ENCODE results near the gene CNOT8.

The CNOT8 gene

DNA sequence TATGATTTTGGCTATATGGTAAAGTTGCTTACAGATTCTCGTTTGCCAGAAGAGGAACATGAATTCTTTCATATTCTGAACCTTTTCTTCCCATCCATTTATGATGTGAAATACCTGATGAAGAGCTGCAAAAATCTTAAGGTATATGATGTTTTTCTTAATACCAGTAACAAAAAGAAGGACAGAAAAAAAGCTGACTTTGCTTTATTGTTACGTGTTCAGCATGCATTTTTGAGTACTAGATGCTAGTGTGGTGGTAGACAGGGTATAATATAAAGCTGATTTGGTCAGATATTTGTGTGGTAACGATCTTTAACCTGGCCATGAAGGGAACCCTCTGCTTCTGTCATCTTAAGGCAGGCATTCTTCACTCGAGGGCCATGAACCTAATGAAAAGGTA is 13.3 kb downstream of the CNOT8 start:
- Histone ChIP-seq H3K9me3 (replicated peaks; ENCODE audit: low read length) (no peaks in the 10 kb centered on the region), H3K27me3 (ENCODE audit: control insufficient read depth, insufficient read depth, low read length) (no peaks in the 10 kb centered on the region), H3K9ac (ENCODE audit: low read depth, low read length) (no peak overlapping the region), H3K4me3 (ENCODE audit: low read length) (no peak overlapping the region), H3K36me3 (ENCODE audit: insufficient read depth, low read length) (peaks cover 67% of the 10 kb centered on the region), H3K4me1 (ENCODE audit: control insufficient read depth, insufficient read depth, low read length) (peaks cover 11% of the 10 kb centered on the region), H3K4me2 (ENCODE audit: low read length) (no peak overlapping the region)

DNA sequence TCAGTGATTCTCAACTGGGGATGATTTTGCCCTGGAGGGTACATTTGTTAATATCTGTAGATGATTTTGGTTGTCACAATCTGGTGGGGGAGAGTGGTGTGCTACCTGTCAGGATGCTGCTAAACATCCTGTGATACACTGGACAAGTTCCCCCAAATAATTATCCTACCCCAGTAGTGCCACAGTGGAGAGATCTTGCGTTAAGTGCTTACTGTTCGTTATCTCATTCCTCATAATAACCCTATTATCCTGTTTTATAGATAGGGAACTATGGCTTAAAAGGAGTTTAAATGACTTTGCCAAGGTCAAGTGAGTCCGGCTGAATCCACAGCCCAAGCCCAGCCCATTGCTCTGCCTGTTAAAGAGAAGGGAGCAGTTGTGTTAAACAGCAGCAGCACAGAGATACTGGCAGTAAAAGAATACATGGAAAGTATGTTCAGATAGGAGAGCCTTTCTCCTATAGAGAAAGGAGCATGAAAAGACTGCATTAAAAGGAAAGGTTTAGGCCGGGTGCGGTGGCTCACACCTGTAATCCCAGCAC is 15.4 kb downstream of the CNOT8 start:
- peaks cover under 1% of the 10 kb centered on the region for H3K4me1 ChIP-seq (ENCODE audit: control insufficient read depth, insufficient read depth, low read length)
- peaks cover 64% of the 10 kb centered on the region for H3K36me3 ChIP-seq (ENCODE audit: insufficient read depth, low read length)
- H3K9ac ChIP-seq (ENCODE audit: low read depth, low read length) = no peak overlapping the region
- H3K9me3 ChIP-seq (replicated peaks; ENCODE audit: low read length) = peaks cover 7% of the 10 kb centered on the region
- H3K4me2 ChIP-seq (ENCODE audit: low read length) = no peak overlapping the region
- no peaks in the 10 kb centered on the region for H3K27me3 ChIP-seq (ENCODE audit: control insufficient read depth, insufficient read depth, low read length)
- no peak overlapping the region for H3K4me3 ChIP-seq (ENCODE audit: low read length)

DNA sequence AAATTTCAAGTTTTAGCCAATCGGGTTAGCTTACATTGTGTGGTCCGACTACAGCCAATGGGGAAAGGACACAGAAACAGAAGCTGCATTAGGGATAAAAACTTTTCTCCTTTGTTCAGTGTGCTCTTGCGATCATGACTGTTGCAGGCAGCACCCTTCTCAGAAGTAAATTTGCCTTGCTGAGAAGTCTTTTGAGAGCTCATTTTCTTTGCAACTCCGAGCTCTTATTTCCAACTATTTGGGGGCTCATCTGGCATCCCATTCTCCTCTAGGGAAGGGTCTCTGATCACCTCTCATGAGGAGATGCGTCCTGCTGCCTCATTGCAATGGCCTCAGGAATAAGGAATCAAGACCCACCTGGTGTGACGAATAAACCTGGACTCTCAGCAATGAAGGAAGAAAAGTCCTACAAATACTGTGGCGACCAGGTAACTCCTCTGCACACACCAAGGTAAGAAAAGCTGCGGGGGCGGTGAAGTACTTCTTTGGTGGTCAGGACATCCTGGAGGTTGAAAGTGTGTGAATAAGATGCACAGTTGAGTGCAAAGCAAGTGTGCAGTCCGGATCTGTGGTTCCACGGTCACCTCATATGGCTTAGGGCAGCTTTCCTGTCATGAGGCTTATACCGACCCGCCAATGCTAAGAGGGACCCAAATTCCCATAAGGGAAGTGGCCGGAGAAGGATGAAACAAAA is 20.4 kb downstream of the CNOT8 start:
- H3K4me3 ChIP-seq (ENCODE audit: low read length) = no peak overlapping the region
- no peak overlapping the region for H3K9ac ChIP-seq (ENCODE audit: low read depth, low read length)
- no peak overlapping the region for H3K4me2 ChIP-seq (ENCODE audit: low read length)
- H3K36me3 ChIP-seq (ENCODE audit: insufficient read depth, low read length) = peaks cover 38% of the 10 kb centered on the region
- no peaks in the 10 kb centered on the region for H3K4me1 ChIP-seq (ENCODE audit: control insufficient read depth, insufficient read depth, low read length)
- peaks cover 9% of the 10 kb centered on the region for H3K9me3 ChIP-seq (replicated peaks; ENCODE audit: low read length)
- H3K27me3 ChIP-seq (ENCODE audit: control insufficient read depth, insufficient read depth, low read length) = no peaks in the 10 kb centered on the region

DNA sequence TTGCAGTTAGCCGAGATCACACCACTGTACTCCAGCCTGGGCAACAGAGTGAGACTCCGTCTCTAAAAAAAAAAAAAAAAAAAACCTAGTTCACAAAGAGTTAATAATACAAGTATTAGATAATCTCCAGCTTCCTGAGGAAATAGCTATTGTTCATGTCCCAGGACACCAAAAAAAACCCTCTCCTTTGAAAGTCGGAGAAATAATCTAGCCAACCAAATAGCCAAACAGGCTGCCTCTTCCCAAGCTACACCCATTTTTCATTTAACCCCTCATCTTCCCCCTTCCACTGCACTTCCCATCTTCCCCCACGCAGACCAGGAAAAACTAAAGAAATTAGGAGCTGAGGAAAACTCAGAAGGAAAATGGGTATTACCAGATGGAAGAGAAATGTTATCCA is 23.6 kb downstream of the CNOT8 start:
- no peak overlapping the region for H3K9ac ChIP-seq (ENCODE audit: low read depth, low read length)
- H3K4me3 ChIP-seq (ENCODE audit: low read length) = no peak overlapping the region
- H3K9me3 ChIP-seq (replicated peaks; ENCODE audit: low read length) = peaks cover 26% of the 10 kb centered on the region
- peaks cover 38% of the 10 kb centered on the region for H3K36me3 ChIP-seq (ENCODE audit: insufficient read depth, low read length)
- H3K4me1 ChIP-seq (ENCODE audit: control insufficient read depth, insufficient read depth, low read length) = no peaks in the 10 kb centered on the region
- no peaks in the 10 kb centered on the region for H3K27me3 ChIP-seq (ENCODE audit: control insufficient read depth, insufficient read depth, low read length)
- H3K4me2 ChIP-seq (ENCODE audit: low read length) = no peak overlapping the region

DNA sequence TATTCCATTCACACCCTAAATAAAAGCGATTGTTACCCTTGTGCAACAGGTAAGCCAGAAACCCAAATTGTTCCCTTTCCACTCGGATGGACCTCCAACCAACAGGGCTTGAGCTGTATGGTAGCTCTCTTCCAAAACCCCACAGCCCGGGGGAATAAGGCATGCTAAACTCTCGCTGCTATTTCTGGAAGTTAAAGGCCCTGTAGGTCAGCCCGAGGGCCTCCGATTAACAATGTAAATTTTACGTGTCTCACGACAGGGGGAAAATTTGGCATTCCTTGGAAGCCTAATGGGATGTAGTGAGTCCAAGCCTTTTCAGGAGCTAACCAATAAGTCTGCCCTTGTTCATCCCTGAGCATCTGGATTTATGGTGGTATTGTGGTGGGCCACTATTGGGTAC is 26.0 kb downstream of the CNOT8 start:
- peaks cover 44% of the 10 kb centered on the region for H3K36me3 ChIP-seq (ENCODE audit: insufficient read depth, low read length)

DNA sequence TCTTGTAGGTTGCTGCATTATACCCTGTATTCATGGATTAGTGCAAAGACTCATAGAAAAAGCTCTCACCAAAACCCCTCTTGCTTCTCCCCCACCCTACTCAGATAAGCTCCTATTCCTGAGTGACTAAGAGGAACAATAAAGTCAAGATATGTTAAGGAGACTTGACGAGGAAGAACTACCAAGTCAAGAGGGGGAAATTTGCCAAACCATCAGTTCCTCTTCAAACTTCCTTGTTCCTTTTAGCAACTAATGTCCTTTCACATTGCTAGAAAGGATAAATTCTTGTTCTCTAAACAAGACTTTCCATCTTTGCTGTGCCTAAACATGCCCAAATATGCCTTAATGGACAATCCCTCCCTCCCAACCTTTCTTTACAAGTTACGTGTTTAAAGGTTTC is 27.0 kb downstream of the CNOT8 start:
- no peaks in the 10 kb centered on the region for H3K4me1 ChIP-seq (ENCODE audit: control insufficient read depth, insufficient read depth, low read length)
- H3K36me3 ChIP-seq (ENCODE audit: insufficient read depth, low read length) = peaks cover 51% of the 10 kb centered on the region
- no peak overlapping the region for H3K4me3 ChIP-seq (ENCODE audit: low read length)
- H3K9me3 ChIP-seq (replicated peaks; ENCODE audit: low read length) = peaks cover 17% of the 10 kb centered on the region
- H3K9ac ChIP-seq (ENCODE audit: low read depth, low read length) = no peak overlapping the region
- H3K4me2 ChIP-seq (ENCODE audit: low read length) = no peak overlapping the region
- H3K27me3 ChIP-seq (ENCODE audit: control insufficient read depth, insufficient read depth, low read length) = no peaks in the 10 kb centered on the region

More for the DNA sequence above, 26.0 kb downstream of the CNOT8 start:
- no peak overlapping the region for H3K4me2 ChIP-seq (ENCODE audit: low read length)
- no peaks in the 10 kb centered on the region for H3K27me3 ChIP-seq (ENCODE audit: control insufficient read depth, insufficient read depth, low read length)
- no peaks in the 10 kb centered on the region for H3K4me1 ChIP-seq (ENCODE audit: control insufficient read depth, insufficient read depth, low read length)
- H3K9me3 ChIP-seq (replicated peaks; ENCODE audit: low read length) = peaks cover 17% of the 10 kb centered on the region
- H3K4me3 ChIP-seq (ENCODE audit: low read length) = no peak overlapping the region
- no peak overlapping the region for H3K9ac ChIP-seq (ENCODE audit: low read depth, low read length)

DNA sequence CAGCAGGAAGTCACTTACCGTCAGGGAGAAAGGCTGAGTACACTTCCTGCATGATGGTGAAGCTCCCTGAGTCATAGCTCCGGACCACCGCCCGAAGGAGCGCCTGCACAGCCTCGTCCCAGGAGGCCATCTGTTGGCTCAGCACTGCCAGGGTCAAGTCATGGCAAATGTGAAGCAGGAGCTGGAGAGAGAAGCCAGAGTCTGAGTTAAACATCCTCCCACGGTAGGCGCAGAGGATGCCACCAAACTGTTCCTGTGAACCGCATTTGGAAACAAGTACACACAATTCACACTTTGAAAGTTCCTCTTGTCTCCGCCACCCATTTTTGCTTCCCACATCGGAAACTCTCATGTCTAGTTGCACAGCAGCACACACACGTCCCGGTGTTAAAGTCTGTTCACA is 33.9 kb downstream of the CNOT8 start:
- Histone ChIP-seq H3K36me3 (ENCODE audit: insufficient read depth, low read length) (peaks cover 63% of the 10 kb centered on the region), H3K27me3 (ENCODE audit: control insufficient read depth, insufficient read depth, low read length) (no peaks in the 10 kb centered on the region), H3K4me3 (ENCODE audit: low read length) (no peak overlapping the region), H3K4me1 (ENCODE audit: control insufficient read depth, insufficient read depth, low read length) (no peaks in the 10 kb centered on the region), H3K4me2 (ENCODE audit: low read length) (no peak overlapping the region), H3K9ac (ENCODE audit: low read depth, low read length) (no peak overlapping the region), H3K9me3 (replicated peaks; ENCODE audit: low read length) (no peaks in the 10 kb centered on the region)

DNA sequence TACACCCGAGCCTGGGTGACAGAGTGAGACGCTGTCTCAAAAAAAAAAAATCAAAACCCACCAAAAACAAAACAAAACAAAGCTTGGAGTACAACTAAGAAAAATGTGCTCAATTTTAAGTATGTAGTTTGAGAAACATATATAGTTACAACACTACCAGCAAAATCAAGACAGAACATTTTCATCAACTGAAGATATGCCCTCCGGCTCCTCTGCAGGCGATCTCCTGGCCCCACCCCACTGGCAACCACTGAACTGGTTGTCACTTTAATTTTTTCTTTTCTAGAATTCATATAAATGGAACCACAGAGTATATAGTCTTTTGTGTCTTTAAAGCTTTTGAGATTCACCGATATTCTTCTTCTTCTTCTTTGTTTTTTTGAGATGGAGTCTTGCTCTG is 35.0 kb downstream of the CNOT8 start:
- peaks cover 60% of the 10 kb centered on the region for H3K36me3 ChIP-seq (ENCODE audit: insufficient read depth, low read length)
- no peak overlapping the region for H3K4me3 ChIP-seq (ENCODE audit: low read length)
- no peaks in the 10 kb centered on the region for H3K4me1 ChIP-seq (ENCODE audit: control insufficient read depth, insufficient read depth, low read length)
- no peaks in the 10 kb centered on the region for H3K9me3 ChIP-seq (replicated peaks; ENCODE audit: low read length)
- H3K4me2 ChIP-seq (ENCODE audit: low read length) = no peak overlapping the region
- H3K27me3 ChIP-seq (ENCODE audit: control insufficient read depth, insufficient read depth, low read length) = no peaks in the 10 kb centered on the region
- H3K9ac ChIP-seq (ENCODE audit: low read depth, low read length) = no peak overlapping the region

DNA sequence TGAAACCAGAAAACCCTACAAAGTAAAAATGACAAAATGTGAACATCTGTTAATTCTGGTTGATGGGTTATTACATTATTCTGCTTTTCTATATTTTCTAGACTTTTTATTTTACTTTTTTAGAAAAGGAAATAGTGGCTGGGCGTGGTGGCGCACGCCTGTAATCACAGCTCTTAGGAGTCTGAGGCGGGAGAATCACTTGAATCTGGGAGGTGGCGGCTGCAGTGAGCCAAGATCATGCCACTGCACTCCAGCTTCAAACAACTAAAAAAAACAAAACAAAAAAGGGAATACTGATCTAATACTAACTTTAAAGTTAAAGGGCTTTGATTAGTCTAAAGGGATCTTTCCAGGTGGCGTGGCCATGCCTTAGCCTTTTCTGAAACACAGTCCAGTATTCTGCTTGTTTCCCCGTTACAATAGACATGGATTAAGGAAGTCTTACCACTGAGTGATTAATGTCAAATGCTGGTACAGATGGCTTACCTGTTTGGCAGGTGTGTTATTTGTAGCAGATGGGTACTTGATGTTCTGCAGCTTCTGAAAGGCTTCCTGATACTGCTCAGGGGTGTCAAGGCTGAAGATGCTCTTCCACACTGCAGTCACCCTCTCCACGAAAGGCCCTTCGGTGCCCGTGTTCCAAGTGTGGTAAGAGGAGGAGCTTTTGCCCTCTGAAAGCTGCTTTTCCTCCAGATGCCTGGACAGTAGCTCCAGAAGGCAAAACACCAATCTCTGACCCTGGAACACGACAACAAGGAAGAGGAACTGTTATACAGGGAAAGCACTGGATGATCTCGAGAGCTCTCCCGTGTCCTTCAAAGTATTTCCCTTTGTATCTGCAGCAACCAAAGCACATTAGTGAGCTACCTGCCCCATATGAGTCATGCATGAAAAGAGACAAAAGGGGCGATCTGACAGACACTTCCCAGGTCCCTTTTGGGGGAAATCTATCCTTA is 37.5 kb downstream of the CNOT8 start:
- peaks cover 67% of the 10 kb centered on the region for H3K36me3 ChIP-seq (ENCODE audit: insufficient read depth, low read length)
- H3K9ac ChIP-seq (ENCODE audit: low read depth, low read length) = no peak overlapping the region
- H3K4me3 ChIP-seq (ENCODE audit: low read length) = no peak overlapping the region
- H3K4me1 ChIP-seq (ENCODE audit: control insufficient read depth, insufficient read depth, low read length) = peaks cover 15% of the 10 kb centered on the region
- no peak overlapping the region for H3K4me2 ChIP-seq (ENCODE audit: low read length)
- H3K9me3 ChIP-seq (replicated peaks; ENCODE audit: low read length) = no peaks in the 10 kb centered on the region
- no peaks in the 10 kb centered on the region for H3K27me3 ChIP-seq (ENCODE audit: control insufficient read depth, insufficient read depth, low read length)

DNA sequence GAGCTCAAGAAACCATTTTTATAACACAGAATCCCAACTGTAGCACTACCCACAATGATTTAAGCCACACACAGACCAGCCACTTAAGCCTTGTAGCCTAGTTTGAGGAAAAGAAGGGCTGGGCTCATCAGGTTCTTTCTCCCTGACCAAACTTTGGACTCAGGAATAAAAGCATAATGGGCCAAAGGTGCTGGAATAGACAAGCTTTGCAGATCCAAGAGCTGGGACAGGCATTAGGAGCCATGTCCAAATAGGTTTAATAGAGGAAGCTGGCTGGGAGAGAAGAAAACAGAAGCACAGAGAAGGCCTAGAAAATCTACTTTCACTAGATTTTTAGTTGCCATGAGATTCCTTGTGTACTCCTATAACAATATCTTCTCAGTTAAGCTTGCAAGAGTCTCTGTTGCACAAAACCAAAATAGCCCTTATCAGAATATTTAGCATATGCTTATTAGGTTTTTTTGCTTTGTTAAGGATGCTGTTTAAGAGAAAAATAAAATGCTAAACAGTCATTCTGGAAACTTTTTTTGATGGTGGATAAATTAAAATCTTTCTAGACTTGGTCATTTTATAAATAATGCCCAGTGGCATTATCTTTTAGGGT is 38.2 kb downstream of the CNOT8 start:
- Histone ChIP-seq H3K9me3 (replicated peaks; ENCODE audit: low read length) (no peaks in the 10 kb centered on the region), H3K4me3 (ENCODE audit: low read length) (no peak overlapping the region), H3K4me1 (ENCODE audit: control insufficient read depth, insufficient read depth, low read length) (peaks cover 23% of the 10 kb centered on the region), H3K36me3 (ENCODE audit: insufficient read depth, low read length) (peaks cover 64% of the 10 kb centered on the region), H3K9ac (ENCODE audit: low read depth, low read length) (no peak overlapping the region), H3K4me2 (ENCODE audit: low read length) (no peak overlapping the region), H3K27me3 (ENCODE audit: control insufficient read depth, insufficient read depth, low read length) (no peaks in the 10 kb centered on the region)

DNA sequence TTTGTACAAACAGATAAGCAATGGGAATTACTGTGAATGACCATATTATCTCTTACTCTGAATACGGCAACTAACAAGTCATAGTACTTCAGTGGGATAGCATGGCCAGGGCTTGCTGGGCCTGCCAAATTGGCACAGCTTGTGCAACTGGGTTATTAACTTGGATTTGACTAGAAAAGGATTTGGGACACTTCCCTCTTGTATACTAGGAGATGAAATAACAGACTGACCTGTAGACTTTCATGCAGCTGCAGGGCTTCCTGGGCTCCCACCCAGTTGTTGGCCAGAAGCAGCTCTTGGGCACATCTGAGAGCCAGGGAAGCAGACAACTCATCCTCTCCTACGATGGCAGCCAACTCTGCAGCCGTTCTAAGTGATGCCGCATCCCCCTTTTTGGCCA is 39.8 kb downstream of the CNOT8 start:
- Histone ChIP-seq H3K9ac (ENCODE audit: low read depth, low read length) (no peak overlapping the region), H3K36me3 (ENCODE audit: insufficient read depth, low read length) (peaks cover 68% of the 10 kb centered on the region)

More for the DNA sequence above, 39.8 kb downstream of the CNOT8 start:
- H3K9me3 ChIP-seq (replicated peaks; ENCODE audit: low read length) = no peaks in the 10 kb centered on the region
- H3K4me3 ChIP-seq (ENCODE audit: low read length) = no peak overlapping the region
- H3K27me3 ChIP-seq (ENCODE audit: control insufficient read depth, insufficient read depth, low read length) = no peaks in the 10 kb centered on the region
- H3K4me2 ChIP-seq (ENCODE audit: low read length) = no peak overlapping the region
- H3K4me1 ChIP-seq (ENCODE audit: control insufficient read depth, insufficient read depth, low read length) = peaks cover 28% of the 10 kb centered on the region

Measured in skeletal muscle satellite cell (primary cell).